Karpas-422 (cell line): ENCODE measurements around the gene RBM47. TPM values are rescaled to one million over a fixed set of nuclear protein-coding genes. Genes with fewer than 3 reads are reported as not detected.
"Not testable (repeated sequence)": the region's sequence is repeated elsewhere in the genome, so short reads cannot be mapped to it uniquely, and the experiment has no call there.

Source experiments
- DNase-seq: peaks from one replicate; pipeline ENCODE4 v3.0.0-alpha.2; 2015
- H2AFZ ChIP-seq: fragments of 200-600 bp; sonication (generic); 2 replicates; pipeline ENCODE4 v1.6.1; 2014; ENCODE audit warnings: antibody characterized with exemption, low read length, mixed read lengths
- H3K27ac ChIP-seq: fragments of 200-600 bp; sonication (generic); 2 replicates; pipeline ENCODE4 v1.5.1; 2014; ENCODE audit warnings: mild to moderate bottlenecking, low read length, moderate library complexity
- H3K27me3 ChIP-seq: fragments of 200-600 bp; sonication (generic); 2 replicates; pipeline ENCODE4 v1.6.1; 2014; ENCODE audit warnings: low read length, mixed read lengths
- H3K36me3 ChIP-seq: fragments of 200-600 bp; sonication (generic); 2 replicates; pipeline ENCODE4 v1.6.1; 2014; ENCODE audit warnings: low read length, mixed read lengths; ENCODE audit not compliant: insufficient read depth
- H3K4me1 ChIP-seq: fragments of 200-600 bp; sonication (generic); 2 replicates; pipeline ENCODE4 v1.6.1; 2014; ENCODE audit warnings: mild to moderate bottlenecking, low read length, mixed read lengths
- H3K4me2 ChIP-seq: fragments of 200-600 bp; sonication (generic); 2 replicates; pipeline ENCODE4 v1.6.1; 2014; ENCODE audit warnings: low read length, low read depth, mild to moderate bottlenecking; ENCODE audit not compliant: poor library complexity, severe bottlenecking
- H3K4me3 ChIP-seq: fragments of 200-600 bp; sonication (generic); 2 replicates; pipeline ENCODE4 v1.5.1; 2014; ENCODE audit warnings: mild to moderate bottlenecking, antibody characterized with exemption, low read length, mixed read lengths
- H3K79me2 ChIP-seq: fragments of 200-600 bp; sonication (generic); 2 replicates; pipeline ENCODE4 v1.6.1; 2014; ENCODE audit warnings: mild to moderate bottlenecking, low read length, mixed read lengths
- H3K9ac ChIP-seq: fragments of 200-600 bp; sonication (generic); 2 replicates; pipeline ENCODE4 v1.6.0; 2014; ENCODE audit warnings: low read length
- H3K9me2 ChIP-seq: fragments of 200-600 bp; sonication (generic), shearing (Covaris generic); replicated peaks from 2 replicates; pipeline ENCODE4 v1.6.0; 2014; ENCODE audit warnings: mild to moderate bottlenecking, low read length, moderate library complexity; ENCODE audit not compliant: insufficient read depth
- H3K9me3 ChIP-seq: fragments of 300-700, 200-600 bp; sonication (generic); 2 replicates; pipeline ENCODE4 v1.6.1; 2014; ENCODE audit warnings: low read length, mixed read lengths
- H4K20me1 ChIP-seq: fragments of 200-600 bp; sonication (generic); 2 replicates; pipeline ENCODE4 v1.6.1; 2014; ENCODE audit warnings: mild to moderate bottlenecking, antibody characterized with exemption, low read length, low read depth; ENCODE audit not compliant: insufficient read depth
- total RNA-seq: library from RNA; depleted of rRNA; stranded (reverse); fragments of >200 nt; shearing (Covaris generic); gene quantifications from 2 replicates; pipeline ENCODE4 v1.2.3, GENCODE V29; 2014; ENCODE audit warnings: low replicate concordance

Gene RBM47
- total RNA-seq, 1 experiment from 2014 or later, result not detected

DNA sequence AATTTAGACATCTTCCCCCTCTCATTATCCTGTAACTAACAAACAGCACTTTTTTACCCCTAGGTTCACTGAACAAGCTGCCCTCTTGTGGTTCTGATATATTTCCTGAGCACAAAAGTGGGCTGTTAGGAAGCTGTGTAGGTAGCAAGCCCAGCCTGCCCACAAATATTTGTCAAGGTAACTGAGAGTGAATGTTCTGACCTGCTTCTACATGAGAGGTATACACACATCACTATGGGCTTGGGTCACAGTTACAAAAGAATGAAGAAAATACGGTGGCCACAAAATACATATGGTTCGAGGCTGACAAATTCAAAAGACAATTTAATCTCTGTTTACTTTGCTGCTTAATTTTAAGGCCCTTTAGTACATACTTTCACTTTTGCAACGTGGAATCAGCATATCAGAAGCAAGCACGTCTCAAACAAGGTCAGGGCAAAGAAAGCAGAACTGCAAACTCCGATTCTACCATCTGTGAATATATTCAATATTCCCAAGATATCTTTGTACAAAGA, 78.7 kb downstream of the RBM47 start:
- Histone ChIP-seq H2AFZ (0 out of 2 replicates have a peak overlapping the region, but pooled peaks have one; percentile 18), H3K9me2 (no peaks in the 10 kb centered on the region), H3K27me3 (no peaks in the 10 kb centered on the region), H4K20me1 (no peaks in the 10 kb centered on the region), H3K36me3 (no peaks in the 10 kb centered on the region), H3K4me1 (peaks cover 4% of the 10 kb centered on the region; the same call in 1 of the 2 replicates), H3K4me3 (no peak overlapping the region), H3K79me2 (no peaks in the 10 kb centered on the region), H3K9ac (0 out of 2 replicates have a peak overlapping the region, but pooled peaks have one; percentile 8), H3K27ac (no peak overlapping the region), H3K4me2 (peak overlapping the region; percentile 54), H3K9me3 (no peaks in the 10 kb centered on the region)
- DNase-seq, result peak; percentile 71

DNA sequence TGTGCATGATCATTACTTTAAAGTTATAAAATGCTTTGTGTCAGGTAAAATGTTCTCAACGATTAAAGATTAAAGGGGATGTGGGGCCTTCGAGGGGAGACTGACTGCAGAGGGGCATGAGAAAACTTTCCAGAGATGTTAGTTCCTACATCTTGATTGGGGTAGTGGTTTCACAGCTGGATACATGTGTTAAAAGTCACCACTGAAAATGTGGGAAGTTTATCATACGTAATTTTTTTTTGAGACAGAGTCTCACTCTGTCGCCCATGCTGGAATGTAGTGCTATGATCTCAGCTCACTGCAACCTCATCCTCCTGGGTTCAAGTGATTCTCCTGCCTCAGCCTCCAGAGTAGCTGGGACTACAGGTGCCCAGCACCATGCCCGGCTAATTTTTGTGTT, 79.5 kb downstream of the RBM47 start:
- no peak overlapping the region for H3K4me3 ChIP-seq
- H3K79me2 ChIP-seq, result no peaks in the 10 kb centered on the region
- no peak overlapping the region for H3K27ac ChIP-seq

DNA sequence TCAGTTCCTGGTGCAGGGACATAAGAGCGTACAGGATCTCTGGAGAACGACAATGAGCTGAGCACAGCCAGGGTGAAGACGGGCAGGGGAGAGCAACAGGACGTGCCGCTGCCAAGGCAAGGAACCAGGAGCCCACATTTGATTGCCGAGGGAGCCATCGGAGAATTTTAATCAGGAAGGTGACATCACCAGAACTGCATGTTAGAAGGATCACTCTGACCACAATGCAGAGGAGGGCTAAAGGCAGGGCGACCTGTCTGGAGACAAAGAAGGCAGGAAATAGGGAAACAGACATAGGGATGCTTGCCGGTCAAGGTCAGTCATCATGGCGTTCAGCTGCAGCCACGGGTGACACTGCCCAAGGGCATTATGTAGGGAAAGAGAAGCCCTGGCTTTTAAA, 81.4 kb downstream of the RBM47 start:
- Histone ChIP-seq H3K27ac (no peak overlapping the region), H3K4me1 (peaks cover 4% of the 10 kb centered on the region; the same call in 1 of the 2 replicates), H3K9me3 (no peaks in the 10 kb centered on the region), H3K9me2 (no peaks in the 10 kb centered on the region), H4K20me1 (no peaks in the 10 kb centered on the region), H3K4me3 (no peak overlapping the region), H3K36me3 (no peaks in the 10 kb centered on the region), H3K4me2 (no peak overlapping the region), H3K9ac (no peak overlapping the region), H2AFZ (no peak overlapping the region), H3K27me3 (no peaks in the 10 kb centered on the region), H3K79me2 (no peaks in the 10 kb centered on the region)
- DNase-seq, result no peak

More for the DNA sequence above, 79.5 kb downstream of the RBM47 start:
- Histone ChIP-seq H3K4me2 (no peak overlapping the region), H4K20me1 (no peaks in the 10 kb centered on the region), H3K27me3 (no peaks in the 10 kb centered on the region), H3K9ac (no peak overlapping the region), H3K9me3 (no peaks in the 10 kb centered on the region), H3K36me3 (no peaks in the 10 kb centered on the region), H3K4me1 (peaks cover 4% of the 10 kb centered on the region; the same call in 1 of the 2 replicates), H3K9me2 (no peaks in the 10 kb centered on the region), H2AFZ (no peak overlapping the region)
- no peak for DNase-seq

DNA sequence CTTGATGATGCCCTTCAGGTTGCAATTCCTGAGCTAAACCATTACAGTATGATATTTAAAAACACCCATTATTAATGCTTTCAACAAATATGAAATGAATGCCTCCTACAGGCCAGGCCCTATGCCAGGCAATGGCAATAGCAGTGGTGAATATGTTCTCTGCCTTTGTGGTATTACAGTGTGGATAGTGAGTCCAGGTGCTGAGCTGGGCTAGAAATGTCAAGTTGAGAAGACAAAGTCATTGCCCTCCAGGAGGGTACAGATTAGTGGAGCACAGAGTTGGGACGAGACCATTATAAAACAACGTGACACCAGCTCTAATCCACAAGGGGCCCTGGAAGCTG, 81.9 kb downstream of the RBM47 start:
- H3K27me3 ChIP-seq, result no peaks in the 10 kb centered on the region
- no peak overlapping the region for H2AFZ ChIP-seq
- H3K79me2 ChIP-seq, result no peaks in the 10 kb centered on the region
- no peak overlapping the region for H3K4me3 ChIP-seq
- H3K27ac ChIP-seq, result no peak overlapping the region
- no peaks in the 10 kb centered on the region for H3K9me2 ChIP-seq
- H3K4me1 ChIP-seq, result peaks cover 4% of the 10 kb centered on the region; the same call in 1 of the 2 replicates
- H3K9ac ChIP-seq, result no peak overlapping the region
- no peak overlapping the region for H3K4me2 ChIP-seq
- no peaks in the 10 kb centered on the region for H3K36me3 ChIP-seq
- no peaks in the 10 kb centered on the region for H4K20me1 ChIP-seq
- H3K9me3 ChIP-seq, result no peaks in the 10 kb centered on the region
- DNase-seq, result no peak

DNA sequence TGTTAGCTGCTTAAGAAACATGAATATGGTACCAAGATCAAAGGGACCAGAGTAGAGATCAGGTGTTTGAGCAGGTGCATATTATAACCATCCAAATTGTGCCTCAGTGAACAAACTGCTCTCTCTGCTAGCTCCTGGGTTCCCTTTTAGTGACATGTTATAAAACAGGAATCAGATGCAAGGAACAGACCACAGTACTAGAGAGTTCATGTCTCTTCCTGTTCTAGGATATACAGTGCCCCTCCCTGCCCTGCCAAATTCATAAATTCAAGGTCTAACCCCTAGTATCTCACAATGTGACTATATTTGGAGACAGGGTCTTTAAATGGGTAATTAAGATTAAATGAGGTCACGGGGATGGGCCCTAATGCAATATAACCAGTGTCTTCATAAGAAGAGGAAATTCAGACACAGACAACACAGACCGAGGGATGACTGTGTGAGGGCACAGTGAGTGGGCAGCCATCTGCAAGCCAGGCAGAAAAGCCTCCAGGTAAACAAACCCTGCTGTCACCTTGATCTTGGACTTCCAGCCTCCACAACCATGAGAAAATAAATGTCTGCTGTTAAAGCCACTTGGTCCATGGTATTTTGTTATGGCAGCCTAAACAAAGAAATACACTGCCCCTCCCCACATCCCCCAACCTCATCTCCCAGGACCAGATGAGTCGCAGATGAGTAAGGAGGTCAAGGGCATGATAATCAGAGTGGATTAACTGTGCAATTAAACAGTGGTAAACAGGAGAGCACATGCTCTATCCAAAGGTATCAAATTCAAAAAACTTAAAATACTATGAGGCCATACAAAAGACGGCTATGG, 82.5 kb downstream of the RBM47 start:
- no peak overlapping the region for H3K27ac ChIP-seq
- no peak overlapping the region for H3K4me3 ChIP-seq
- no peaks in the 10 kb centered on the region for H3K9me2 ChIP-seq
- no peaks in the 10 kb centered on the region for H3K79me2 ChIP-seq
- H3K9me3 ChIP-seq, result no peaks in the 10 kb centered on the region
- no peaks in the 10 kb centered on the region for H4K20me1 ChIP-seq
- DNase-seq, result no peak
- no peaks in the 10 kb centered on the region for H3K27me3 ChIP-seq
- peaks cover 4% of the 10 kb centered on the region; the same call in 1 of the 2 replicates for H3K4me1 ChIP-seq
- no peak overlapping the region for H3K9ac ChIP-seq
- no peak overlapping the region for H2AFZ ChIP-seq
- no peak overlapping the region for H3K4me2 ChIP-seq
- no peaks in the 10 kb centered on the region for H3K36me3 ChIP-seq

DNA sequence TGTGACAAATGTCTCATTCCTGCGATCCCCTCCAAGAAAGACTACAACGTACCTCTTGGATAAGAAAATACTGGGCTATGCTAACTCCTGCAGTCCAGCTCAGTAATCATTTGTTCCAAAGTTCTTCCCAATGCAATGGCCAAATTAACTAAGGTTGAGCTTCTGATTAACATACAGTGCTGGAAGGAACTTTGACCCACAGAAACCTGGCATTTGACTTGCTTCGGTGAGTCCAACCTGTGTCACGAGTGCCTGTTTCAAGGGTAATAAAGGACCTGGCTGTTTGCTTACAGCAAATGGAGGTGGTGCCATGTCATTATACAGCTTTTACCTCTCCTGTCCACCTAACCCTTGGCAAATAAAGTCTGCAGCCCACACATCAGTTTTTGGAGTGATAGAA, 83.2 kb downstream of the RBM47 start:
- H4K20me1 ChIP-seq, result no peaks in the 10 kb centered on the region
- H3K4me2 ChIP-seq, result no peak overlapping the region
- H3K4me3 ChIP-seq, result no peak overlapping the region
- H3K79me2 ChIP-seq, result no peaks in the 10 kb centered on the region
- H3K4me1 ChIP-seq, result peaks cover 4% of the 10 kb centered on the region; the same call in 1 of the 2 replicates
- no peaks in the 10 kb centered on the region for H3K9me2 ChIP-seq
- no peak for DNase-seq
- H3K27ac ChIP-seq, result no peak overlapping the region
- no peak overlapping the region for H3K9ac ChIP-seq
- no peaks in the 10 kb centered on the region for H3K9me3 ChIP-seq
- H2AFZ ChIP-seq, result no peak overlapping the region
- no peaks in the 10 kb centered on the region for H3K36me3 ChIP-seq
- no peaks in the 10 kb centered on the region for H3K27me3 ChIP-seq

DNA sequence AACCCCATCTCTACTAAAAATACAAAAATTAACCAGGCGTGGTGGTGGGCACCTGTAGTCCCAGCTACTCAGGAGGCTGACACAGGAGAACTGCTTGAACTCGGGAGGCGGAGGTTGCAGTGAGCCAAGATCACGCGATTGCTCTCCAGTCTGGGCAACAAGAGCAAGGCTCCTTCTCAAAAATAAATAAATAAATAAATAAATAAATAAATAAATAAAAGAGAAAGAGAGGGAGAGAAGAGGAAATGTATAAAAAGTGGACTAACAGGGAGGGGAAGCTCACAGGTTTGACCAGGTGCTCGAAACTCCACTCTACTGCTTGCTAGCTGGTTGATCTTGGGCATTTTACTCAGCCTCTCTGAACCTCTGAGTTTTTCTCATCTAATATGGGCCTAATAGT, 84.2 kb downstream of the RBM47 start:
- not testable (repeated sequence) for H4K20me1 ChIP-seq, H3K9me3 ChIP-seq, H2AFZ ChIP-seq, H3K27ac ChIP-seq, H3K9ac ChIP-seq, H3K9me2 ChIP-seq, H3K4me3 ChIP-seq, H3K79me2 ChIP-seq, DNase-seq, H3K27me3 ChIP-seq, H3K36me3 ChIP-seq, H3K4me2 ChIP-seq, H3K4me1 ChIP-seq

DNA sequence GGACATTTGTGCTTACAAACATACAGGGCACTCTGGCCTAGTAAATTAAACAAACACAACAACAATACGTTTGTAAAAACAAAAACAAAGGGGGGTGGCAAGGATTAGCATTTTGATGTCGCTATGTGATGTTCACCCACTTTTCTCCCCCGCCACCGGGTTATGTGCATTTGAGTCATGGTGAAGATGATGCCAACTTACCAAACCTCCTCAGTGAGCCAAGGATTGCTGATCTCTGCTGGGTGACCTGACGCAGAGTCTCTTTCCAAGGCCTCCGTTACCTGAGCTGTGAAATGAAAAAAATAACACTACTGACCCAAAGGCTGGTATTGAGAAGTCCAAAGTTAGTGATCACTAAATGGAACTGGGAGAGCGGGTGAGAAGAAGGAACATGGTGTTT, 85.4 kb downstream of the RBM47 start:
- Histone ChIP-seq H2AFZ (no peak overlapping the region), H4K20me1 (no peaks in the 10 kb centered on the region), H3K9me2 (no peaks in the 10 kb centered on the region), H3K36me3 (no peaks in the 10 kb centered on the region), H3K27ac (no peak overlapping the region), H3K4me3 (no peak overlapping the region), H3K4me1 (no peaks in the 10 kb centered on the region), H3K4me2 (no peak overlapping the region), H3K27me3 (no peaks in the 10 kb centered on the region), H3K79me2 (no peaks in the 10 kb centered on the region), H3K9me3 (no peaks in the 10 kb centered on the region), H3K9ac (no peak overlapping the region)
- no peak for DNase-seq
